Endothelial cell of umbilical vein (primary cell): ENCODE measurements around the gene MPDZ. TPM values are rescaled to one million over a fixed set of nuclear protein-coding genes. Genes with fewer than 3 reads are reported as not detected.

Experiments
- BruUV-seq: library from RNA; stranded (reverse); fragments of 400-500 nt; replicated peaks from 2 replicates; lab custom pipeline; 2021; lab: Mats Ljungman, UMichigan
- CTCF ChIA-PET: fragments of 300-600, 350-600 bp; sonication (Branson Sonifier 250); formaldehyde crosslinking; loops from one replicate; lab custom pipeline; 2021; ENCODE audit warnings: antibody characterized with exemption, inconsistent platforms; lab: Charles Lee
- POLR2A ChIA-PET: fragments of 300-600, 350-600 bp; sonication (Branson Sonifier 250); formaldehyde crosslinking; loops from one replicate; lab custom pipeline; 2021; ENCODE audit warnings: antibody characterized with exemption, inconsistent platforms; lab: Charles Lee
- DNase-seq: peaks from one replicate; pipeline ENCODE4 v3.0.0-alpha.2; 2011; ENCODE audit warnings: low read depth, low spot score
- FAIRE-seq: peaks from 2 replicates; lab custom pipeline; 2011; peaks lifted over from hg19 to GRCh38; lab: Jason Lieb, UNC
- H2AFZ ChIP-seq: 2 replicates; pipeline ENCODE4 v1.6.0; 2012; ENCODE audit warnings: low read depth, low read length, control low read depth, inconsistent platforms
- H3K27ac ChIP-seq: 2 replicates; pipeline ENCODE4 v1.5.1; 2011; ENCODE audit warnings: low read depth, mild to moderate bottlenecking, control low read depth, low read length, moderate library complexity; ENCODE audit not compliant: insufficient read depth
- H3K27me3 ChIP-seq, 2 experiments: 2 replicates each; pipeline versions ENCODE4 v1.6.0 to v1.6.1; 2011; ENCODE audit warnings: low read length in 2 of 2, mixed read lengths in 1 of 2; ENCODE audit not compliant: control insufficient read depth in 2 of 2, insufficient read depth in 2 of 2
- H3K36me3 ChIP-seq, 2 experiments: 2 replicates in 1 of 2; 3 replicates in 1 of 2; pipeline ENCODE4 v1.5.1; 2011; ENCODE audit warnings: low read length in 2 of 2, mild to moderate bottlenecking in 1 of 2, moderate library complexity in 1 of 2; ENCODE audit not compliant: control insufficient read depth in 2 of 2, insufficient read depth in 2 of 2; ENCODE audit errors: extremely low read depth in 1 of 2
- H3K4me1 ChIP-seq: 3 replicates; pipeline ENCODE4 v1.5.1; 2011; ENCODE audit warnings: mild to moderate bottlenecking, low read length; ENCODE audit not compliant: control insufficient read depth, insufficient read depth; ENCODE audit errors: extremely low read depth
- H3K4me2 ChIP-seq: 2 replicates; pipeline ENCODE4 v1.6.1; 2011; ENCODE audit warnings: low read length, control low read depth, mixed read lengths; ENCODE audit not compliant: insufficient read depth
- H3K4me3 ChIP-seq, 3 experiments: fragments of 200-600 bp in 1 of 3; sonication (generic), shearing (Covaris generic) in 1 of 3; replicated peaks in 1 of 3; 2 replicates each; pipeline ENCODE4 v1.5.1; 2011 to 2016; ENCODE audit warnings: control low read depth in 3 of 3, low read length in 3 of 3, mild to moderate bottlenecking in 2 of 3, inconsistent platforms in 1 of 3, low read depth in 1 of 3, moderate library complexity in 1 of 3; ENCODE audit not compliant: insufficient read depth in 1 of 3
- H3K79me2 ChIP-seq: 2 replicates; pipeline ENCODE4 v1.6.0; 2012; ENCODE audit warnings: low read length, inconsistent platforms; ENCODE audit not compliant: control insufficient read depth, insufficient read depth
- H3K9ac ChIP-seq: replicated peaks from 2 replicates; pipeline ENCODE3; 2011; ENCODE audit warnings: low read length, control low read depth; ENCODE audit not compliant: insufficient read depth; ENCODE audit errors: extremely low read depth
- H3K9me1 ChIP-seq: replicated peaks from 3 replicates; pipeline ENCODE4 v1.6.0; 2011; ENCODE audit warnings: mild to moderate bottlenecking, low read length; ENCODE audit not compliant: control insufficient read depth, insufficient read depth; ENCODE audit errors: extremely low read depth
- H3K9me3 ChIP-seq: replicated peaks from 2 replicates; pipeline ENCODE4 v1.5.1; 2012; ENCODE audit warnings: low read length, inconsistent platforms; ENCODE audit not compliant: control insufficient read depth, insufficient read depth
- H4K20me1 ChIP-seq: replicated peaks from 2 replicates; pipeline ENCODE3; 2011; ENCODE audit warnings: mild to moderate bottlenecking, low read length; ENCODE audit not compliant: control insufficient read depth, insufficient read depth; ENCODE audit errors: extremely low read depth
- CTCF ChIP-seq, 2 donors: IDR thresholded peaks; 1 replicate in 1 of 2; 2 replicates in 1 of 2; pipeline ENCODE4 v1.5.1; 2011; ENCODE audit warnings: low read length in 2 of 2, mild to moderate bottlenecking in 2 of 2, moderate library complexity in 2 of 2, control low read depth in 1 of 2, inconsistent platforms in 1 of 2, low read depth in 1 of 2; ENCODE audit not compliant: insufficient read depth in 1 of 2; ENCODE audit errors: extremely low read depth in 1 of 2
- EZH2 ChIP-seq: IDR thresholded peaks from 2 replicates; pipeline ENCODE4 v1.6.1; 2012; ENCODE audit warnings: borderline replicate concordance, low read depth, mild to moderate bottlenecking, moderate library complexity, low read length, inconsistent platforms; ENCODE audit not compliant: severe bottlenecking
- FOS ChIP-seq: IDR thresholded peaks from 2 replicates; pipeline ENCODE4 v1.6.1; 2011; ENCODE audit warnings: mild to moderate bottlenecking, low read length, moderate library complexity, borderline replicate concordance; ENCODE audit not compliant: insufficient read depth
- GATA2 ChIP-seq: IDR thresholded peaks from 2 replicates; pipeline ENCODE4 v1.7.0; 2011; ENCODE audit warnings: low read depth, mild to moderate bottlenecking, moderate library complexity, mixed read lengths, low read length; ENCODE audit not compliant: insufficient read length, insufficient read depth
- MAX ChIP-seq: IDR thresholded peaks from 2 replicates; pipeline ENCODE4 v1.6.1; 2011; ENCODE audit not compliant: insufficient read depth, insufficient read length
- MYC ChIP-seq: IDR thresholded peaks from one replicate; pipeline ENCODE4 v1.6.1; 2011; ENCODE audit warnings: mild to moderate bottlenecking, low read depth, low read length
- POLR2A ChIP-seq: IDR thresholded peaks from 2 replicates; pipeline ENCODE4 v1.6.1; 2012; ENCODE audit warnings: low read depth, mild to moderate bottlenecking, control low read depth, low read length
- POLR2AphosphoS5 ChIP-seq: IDR thresholded peaks from 2 replicates; pipeline ENCODE4 v1.6.1; 2012; ENCODE audit warnings: low read depth, mild to moderate bottlenecking, control low read depth, low read length, moderate library complexity; ENCODE audit not compliant: insufficient read depth
- dilution Hi-C: fragments of 300-500 bp; cut with MboI; formaldehyde crosslinking; loops from one replicate; pipeline ENCODE4 v1.15.0; 2019; ENCODE audit warnings: low sequenced_read_pairs; ENCODE audit not compliant: extremely low pct_ligation_motif_present
- intact Hi-C: fragments of 100-400 bp; cut with micrococcal nuclease; formaldehyde crosslinking; loops from one replicate; pipeline ENCODE4 v1.10.0; 2022
- polyA plus RNA-seq, 4 experiments: library from polyadenylated mRNA; depleted of rRNA in 3 of 4; stranded (reverse) in 3 of 4; unstranded in 1 of 4; fragments of >200 nt; gene quantifications; 2 replicates each; pipeline versions ENCODE4 v1.2.1 to v1.2.3, GENCODE V29; 2011 to 2012; ENCODE audit warnings: missing spikeins in 1 of 4
- total RNA-seq: library from RNA; stranded (reverse); gene quantifications from 2 replicates; pipeline ENCODE4 v1.2.3, GENCODE V29; 2021

MPDZ gene
- total and polyA plus RNA-seq, 2 donors (not counting 3 experiments of a cell fraction or from before 2014, with no cell fraction given) = 22.3 to 54.4 TPM

- CTCF ChIA-PET = no interaction called here
- dilution Hi-C loops (no loop called here), intact Hi-C loops (no loop called here)
Measured at GRCh38 chr9:13292158-13292557, 12.7 kb upstream of the MPDZ start.

More at GRCh38 chr9:13292158-13292557, 12.7 kb upstream of the MPDZ start:
- H3K9me1 ChIP-seq = no peaks in the 10 kb centered on the region
- TF ChIP-seq MAX (no peak), GATA2 (no peak), POLR2AphosphoS5 (no peak), FOS (no peak), MYC (no peak), EZH2 (no peak), POLR2A (no peak), CTCF (IDR thresholded peaks at IDR 0.05; ENCODE audit: extremely low read depth in 1 of 2, insufficient read depth in 1 of 2, low read depth in 1 of 2, low read length in 2 of 2) (no peak)
- no peaks in the 10 kb centered on the region for H3K27me3 ChIP-seq
- no peak overlapping the region for H3K9ac ChIP-seq
- no peak for DNase-seq
- H3K79me2 ChIP-seq = no peaks in the 10 kb centered on the region
- H3K4me3 ChIP-seq = no peak overlapping the region
- H3K4me1 ChIP-seq = no peaks in the 10 kb centered on the region
- POLR2A ChIA-PET = no interaction called here
- peaks cover 2% of the 10 kb centered on the region for H3K9me3 ChIP-seq
- no peaks in the 10 kb centered on the region for H3K36me3 ChIP-seq
- BruUV-seq = no TSS peak
- H3K27ac ChIP-seq = no peak overlapping the region
- no peak for FAIRE-seq
- H2AFZ ChIP-seq = no peak overlapping the region
- H4K20me1 ChIP-seq = no peaks in the 10 kb centered on the region
- H3K4me2 ChIP-seq = no peak overlapping the region
